DMS 273 (cell line): ENCODE data around the gene ZCCHC18.
"Not testable (repeated sequence)": the region's sequence is repeated elsewhere in the genome, so short reads cannot be mapped to it uniquely, and the experiment has no call there.

ENCODE experiments used
- DNase-seq: peaks from one replicate; lab custom pipeline; 2025; ENCODE audit not compliant: unreplicated experiment; lab: John Stamatoyannopoulos, UW

The ZCCHC18 gene

DNA sequence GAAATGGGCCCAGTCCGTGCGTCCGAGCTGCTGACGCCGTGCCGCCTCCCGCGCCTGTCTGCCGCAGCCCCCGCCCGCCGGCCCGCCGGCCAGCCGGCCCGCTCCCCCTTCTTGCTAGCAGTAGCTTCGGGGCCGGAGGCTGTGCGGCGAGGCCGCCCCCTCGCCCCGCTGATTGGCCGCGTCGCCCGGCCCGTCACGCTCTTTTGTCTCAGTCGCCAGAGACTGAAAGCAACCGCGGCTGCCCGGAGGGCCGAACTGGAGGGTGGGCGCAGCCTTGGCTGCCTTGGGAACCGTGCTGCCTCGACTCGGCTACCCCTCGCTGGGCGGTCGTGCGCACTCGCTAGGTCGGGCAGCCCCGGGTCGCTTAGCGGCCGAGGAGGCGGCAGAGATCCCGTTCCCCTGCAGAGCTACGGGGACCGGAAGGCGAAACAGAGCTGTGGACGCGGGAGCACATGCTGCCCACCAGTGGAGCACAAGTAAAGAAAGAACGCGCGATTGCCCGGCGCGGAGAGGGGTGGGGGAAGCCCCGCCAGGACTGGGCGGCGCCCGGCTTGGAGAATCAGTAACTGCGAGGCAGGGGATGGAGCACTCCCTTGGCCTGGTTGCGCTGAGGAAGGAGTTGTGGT, at the start of gene ZCCHC18:
Gene ZCCHC18, plus strand, starts transcription at position 198 of the 626 bp plus-strand sequence. CDS start 1,589 bp downstream, outside the sequence.
- DNase-seq = peak; percentile 73

GRCh38 chrX:104062636-104063035, 49.7 kb upstream of the ZCCHC18 start:
- DNase-seq = not testable (repeated sequence)

DNA sequence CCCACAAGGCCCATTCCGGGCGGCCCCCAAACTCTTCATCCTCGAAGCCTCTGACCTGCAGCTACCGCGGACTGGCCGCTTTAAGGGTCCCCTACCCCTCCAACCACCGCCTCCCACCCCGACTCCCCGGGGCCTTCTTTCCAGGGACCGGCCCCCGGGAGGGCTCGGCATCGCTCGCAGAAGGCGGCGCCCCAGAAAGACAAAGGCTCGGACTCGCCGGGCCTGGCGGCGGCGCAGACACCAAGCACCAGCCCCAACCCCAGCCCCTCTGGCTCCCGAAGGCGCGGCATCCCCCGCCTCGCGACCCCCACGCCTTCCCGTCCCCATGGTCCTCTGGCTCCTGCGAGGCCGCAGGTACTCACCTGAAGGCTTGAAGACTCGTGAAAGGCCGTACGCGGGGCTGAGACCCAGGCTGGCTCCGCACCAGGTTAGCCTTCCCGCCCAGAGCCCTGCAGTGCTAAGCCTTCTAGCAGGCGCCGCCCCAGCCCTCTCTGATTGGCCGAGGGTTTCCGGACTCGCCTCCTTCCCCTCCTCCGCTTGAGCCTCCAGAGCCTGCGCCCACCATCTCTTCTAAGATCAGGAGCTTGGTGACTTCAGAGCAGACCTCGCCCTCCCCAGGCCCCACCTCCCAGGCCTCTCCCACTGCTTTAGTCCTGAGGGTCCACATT, 36.4 kb upstream of the ZCCHC18 start, which contains the start of gene TMSB15C:
Gene TMSB15C, minus strand, starts transcription at position 459 of the 668 bp plus-strand sequence.
- DNase-seq = not testable (repeated sequence)

DNA sequence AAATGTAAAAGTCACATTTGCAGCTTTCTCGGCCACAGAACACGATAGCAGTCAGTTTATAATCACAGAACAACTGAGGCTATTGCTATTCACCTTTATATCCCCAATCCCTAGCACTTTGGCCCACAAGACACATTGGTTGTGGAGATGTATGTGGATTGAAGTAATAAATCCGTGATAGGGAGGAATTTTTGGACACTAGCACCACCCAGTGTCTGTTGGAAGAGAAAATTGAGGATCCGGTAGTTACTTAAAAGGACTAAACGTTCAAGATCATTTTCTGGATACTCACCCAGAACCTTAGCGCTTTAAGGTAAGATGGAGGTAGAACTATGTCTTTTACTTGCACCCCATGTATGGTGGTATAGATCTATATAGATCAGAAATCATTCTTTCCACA, 34.5 kb upstream of the ZCCHC18 start:
- DNase-seq = not testable (repeated sequence)

DNA sequence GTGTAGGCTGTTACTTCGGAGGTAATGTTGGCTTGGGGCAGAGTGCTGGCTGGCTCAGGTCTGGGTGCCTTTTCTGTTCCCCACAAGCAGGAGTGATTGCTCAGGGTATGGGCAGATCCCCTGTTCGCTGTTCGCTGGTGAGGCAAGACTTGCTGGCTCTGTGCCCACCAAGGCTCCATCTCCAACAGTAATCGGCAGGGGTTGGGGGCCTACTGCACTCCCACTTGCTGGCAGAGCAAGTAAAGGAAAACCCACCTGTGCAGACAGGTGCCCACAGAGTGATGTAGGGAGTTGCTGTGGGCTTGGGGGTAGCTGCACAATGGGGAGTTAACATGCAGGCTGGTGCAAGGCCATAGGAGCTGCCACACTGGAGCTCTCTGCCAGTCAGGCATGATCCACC, 28.3 kb upstream of the ZCCHC18 start:
- DNase-seq = no peak

GRCh38 chrX:104084534-104085277, 27.6 kb upstream of the ZCCHC18 start:
- DNase-seq = no peak

GRCh38 chrX:104085477-104085876, 26.8 kb upstream of the ZCCHC18 start:
- no peak for DNase-seq

GRCh38 chrX:104085919-104086318, 26.4 kb upstream of the ZCCHC18 start:
- DNase-seq = no peak

GRCh38 chrX:104098151-104098808, 14.0 kb upstream of the ZCCHC18 start:
- DNase-seq = peak; percentile 83

- no peak for DNase-seq
These were observed 13.4 kb upstream of the ZCCHC18 start for GRCh38 chrX:104098919-104099318.

DNA sequence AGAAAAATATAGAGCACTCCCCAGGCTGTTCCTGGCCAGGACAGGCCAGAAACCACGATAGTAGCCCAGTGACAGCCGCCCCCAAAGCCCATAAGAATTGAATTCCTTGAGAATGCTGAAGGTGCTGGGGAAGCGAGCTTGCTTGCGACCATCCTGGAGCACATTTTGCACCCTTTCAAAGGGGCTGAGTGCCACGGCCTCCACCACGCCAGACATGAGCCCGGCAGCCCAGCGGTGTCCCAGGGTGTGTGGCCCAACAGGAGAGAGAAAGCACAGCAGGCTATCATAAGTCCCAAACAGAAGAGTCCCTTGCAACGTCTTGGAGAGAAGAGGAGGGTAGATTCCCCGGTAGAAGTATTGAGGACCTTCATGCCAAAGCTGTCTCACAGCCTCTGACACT, 7.6 kb upstream of the ZCCHC18 start:
- no peak for DNase-seq

DNA sequence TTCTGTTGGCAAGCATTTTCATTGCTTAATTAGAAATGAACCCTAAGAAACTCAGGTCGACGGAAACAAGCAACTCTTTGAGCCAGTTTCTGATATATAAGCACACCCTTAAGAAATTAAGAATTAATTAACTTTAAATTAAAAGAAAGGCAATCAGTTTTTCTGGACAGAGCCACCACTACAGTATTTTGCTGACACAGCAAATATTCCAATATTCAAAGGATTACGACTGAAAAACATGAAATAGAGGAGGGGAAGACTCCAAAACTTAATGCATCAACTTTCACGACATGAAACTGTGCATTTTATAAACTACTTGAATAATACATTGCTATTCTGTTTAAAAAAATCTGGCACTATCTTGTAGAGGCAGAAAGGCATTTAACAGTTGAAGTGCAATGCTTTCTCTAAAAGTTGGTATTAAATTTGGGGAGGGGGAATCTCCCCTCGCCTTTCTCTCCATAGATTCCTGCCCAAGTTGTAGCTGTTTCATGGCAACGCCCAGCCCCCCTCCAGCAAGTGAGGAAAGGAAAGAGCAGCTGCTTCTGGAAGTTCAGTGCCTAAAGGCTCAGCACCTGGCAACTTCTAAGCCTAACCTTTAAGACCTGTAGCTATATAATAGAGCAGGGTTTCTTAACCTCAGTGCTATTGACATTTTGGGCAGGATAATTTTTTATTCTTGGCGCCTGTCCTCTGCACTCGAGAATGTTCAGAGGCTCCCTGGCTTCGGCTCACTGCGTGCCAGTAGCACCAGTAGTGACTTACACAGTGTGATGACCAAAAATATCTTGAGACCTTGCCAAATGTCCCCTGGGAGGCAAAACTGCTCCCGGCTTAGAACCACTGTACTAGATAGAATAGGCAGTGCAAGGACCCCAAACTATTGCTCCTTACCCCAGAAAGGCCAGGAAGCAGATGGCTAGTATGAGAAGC, 6.7 kb upstream of the ZCCHC18 start:
- DNase-seq = peak; percentile 6

GRCh38 chrX:104108955-104109354, 3.4 kb upstream of the ZCCHC18 start:
- DNase-seq = no peak

DNA sequence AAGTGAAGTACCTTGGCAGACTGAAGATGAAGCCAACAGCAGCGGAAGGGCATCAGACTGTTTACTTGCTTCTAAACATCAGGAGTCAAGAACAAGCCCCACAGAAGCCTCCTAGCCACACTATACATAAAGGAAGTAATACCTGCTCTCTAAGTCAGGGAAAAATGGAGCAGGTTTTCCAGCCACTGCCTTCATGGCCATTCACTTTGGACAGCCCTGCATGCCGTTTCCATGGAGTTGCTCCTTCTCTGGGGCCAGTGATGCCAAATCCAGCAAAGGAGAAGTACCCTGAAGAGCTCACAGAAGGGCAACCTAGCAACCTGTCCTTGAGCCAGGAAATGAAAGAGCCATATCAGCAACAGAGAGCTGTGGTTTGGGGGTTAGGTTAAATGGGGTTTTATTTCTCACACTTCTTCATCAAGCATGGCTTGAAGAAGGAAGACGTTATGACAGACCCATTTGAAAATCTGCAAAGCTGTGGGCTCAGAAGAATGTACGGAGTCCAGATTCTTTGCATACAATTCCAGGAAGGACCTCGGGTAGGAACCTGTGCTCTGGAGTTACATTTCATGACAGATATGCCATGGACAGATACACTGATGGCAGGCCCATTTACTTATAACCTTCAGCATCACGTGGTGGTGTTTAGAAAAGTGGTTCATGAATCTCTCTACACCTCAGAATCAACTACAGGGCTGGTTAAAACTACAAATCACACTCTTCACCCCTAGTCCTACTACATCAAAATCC, 1.7 kb upstream of the ZCCHC18 start:
- DNase-seq = not testable (repeated sequence)

DNA sequence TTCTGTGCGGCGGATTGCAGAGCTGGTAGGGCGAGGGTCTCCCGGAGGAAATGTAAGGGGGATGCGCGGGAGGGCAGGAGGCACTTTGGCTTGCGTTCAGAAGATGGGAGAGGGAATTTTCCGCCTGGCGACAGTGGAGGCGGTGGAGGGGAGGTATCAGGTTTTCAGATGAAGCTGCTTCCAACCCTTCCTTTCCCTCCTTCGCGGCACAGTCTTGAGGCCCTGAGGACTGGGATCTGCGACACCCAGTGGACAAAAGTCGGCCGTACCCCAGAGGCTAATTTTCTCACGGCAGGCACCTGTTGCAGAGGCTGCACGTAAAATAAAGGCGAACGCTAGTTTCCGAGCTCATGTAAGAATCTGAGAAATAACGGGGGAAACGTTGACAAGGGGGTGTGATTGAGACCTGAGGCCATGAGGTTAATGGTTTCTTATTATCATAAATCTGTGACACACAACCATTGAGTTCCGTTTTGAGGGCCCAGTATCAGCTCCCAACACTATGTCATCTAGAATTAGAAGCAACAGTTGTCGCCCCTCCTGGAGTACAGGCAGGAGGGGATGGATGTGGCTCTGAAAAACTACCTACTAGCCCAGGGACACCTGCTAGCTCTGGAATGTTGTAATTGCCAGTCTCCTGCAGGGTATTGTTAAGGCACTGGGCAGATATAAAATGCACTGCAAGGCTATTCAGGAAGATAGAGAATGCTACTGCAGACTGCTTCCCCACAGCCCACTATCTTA, 1.1 kb downstream of the ZCCHC18 start:
- DNase-seq = peak; percentile 80

GRCh38 chrX:104117759-104118158, 5.4 kb downstream of the ZCCHC18 start:
- no peak for DNase-seq

GRCh38 chrX:104118765-104119164, 6.4 kb downstream of the ZCCHC18 start:
- DNase-seq = peak; percentile 16

DNA sequence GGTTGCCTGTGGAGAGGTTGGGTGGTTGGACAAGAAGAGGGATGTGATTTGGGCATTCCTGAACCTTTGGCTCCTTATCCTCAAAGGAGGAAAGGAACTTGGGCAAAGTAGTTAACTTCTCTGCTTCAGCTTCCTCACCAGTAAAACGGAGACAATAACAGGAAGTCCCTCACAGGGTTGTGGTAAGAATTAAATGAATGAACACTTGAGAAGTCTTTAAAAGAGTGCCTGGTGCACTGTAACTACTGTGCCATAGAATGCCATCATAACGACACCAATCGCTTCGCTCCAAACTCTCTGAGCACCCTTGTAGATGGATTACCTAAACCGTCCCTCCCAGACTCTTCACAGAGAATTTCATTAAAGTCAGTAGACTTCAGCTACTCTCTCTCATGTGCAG, 10.5 kb downstream of the ZCCHC18 start:
- DNase-seq = no peak

DNA sequence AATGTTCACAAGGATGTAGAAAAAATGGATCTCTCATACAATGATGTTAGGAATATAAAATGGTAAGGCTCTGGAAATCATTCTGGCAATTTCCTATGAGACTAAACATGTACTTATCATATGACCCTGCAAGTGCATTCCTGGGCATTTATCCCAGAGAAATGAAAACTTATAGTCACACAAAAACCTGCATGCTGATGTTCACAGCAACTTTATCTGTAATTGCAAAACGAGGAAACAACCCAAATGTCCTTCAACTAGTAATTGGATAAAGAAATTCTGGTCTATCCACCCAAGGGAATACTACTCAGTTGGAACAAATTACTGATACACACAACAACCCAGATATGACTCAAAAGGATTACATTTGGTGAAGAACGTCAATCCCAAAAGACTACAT, 14.5 kb downstream of the ZCCHC18 start:
- DNase-seq = no peak
